ENCODE measurements around the gene MTX1.
"Not testable (repeated sequence)": the region's sequence is repeated elsewhere in the genome, so short reads cannot be mapped to it uniquely, and the experiment has no call there.

DNA sequence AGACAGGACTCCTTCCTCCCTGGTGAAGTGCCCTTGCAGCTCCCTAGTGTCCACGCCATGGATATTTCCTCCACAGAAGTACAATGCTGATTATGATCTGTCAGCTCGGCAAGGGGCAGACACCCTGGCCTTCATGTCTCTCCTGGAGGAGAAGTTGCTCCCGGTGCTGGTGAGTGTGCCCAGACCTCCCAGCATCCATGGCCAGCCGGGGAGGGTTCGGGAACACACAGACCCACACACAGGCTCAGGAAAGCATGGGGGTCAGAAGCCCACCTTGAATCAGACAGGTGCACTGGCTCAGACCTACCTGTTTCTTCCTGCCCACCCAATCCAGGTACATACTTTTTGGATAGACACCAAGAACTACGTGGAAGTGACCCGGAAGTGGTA lies 3.6 kb downstream of the MTX1 start:
- not testable (repeated sequence) for TF ChIP-seq CTCF, POLR2A (IDR thresholded peaks at IDR 0.05)

All from ovary (tissue), 3 donors.